ENCODE data around the gene FBXO38. TPM values are rescaled to one million over a fixed set of nuclear protein-coding genes. Genes with fewer than 3 reads are reported as not detected.
A peak's percentile ranks its signal among the peaks of the same experiment; 100 is the strongest.

FBXO38 gene
- 69.8 and 80.7 TPM in 2 replicates for total RNA-seq

GRCh38 chr5:148383564-148384379 is at the start of gene FBXO38:
FBXO38 (plus strand) TSS chr5:148383958; CDS start chr5:148394777, 10,819 bp downstream.
- Histone ChIP-seq H3K9me3 (ENCODE audit: low read depth, low read length) (no peaks in the 10 kb centered on the region), H3K4me1 (ENCODE audit: insufficient read depth, low read length) (peaks cover 26% of the 10 kb centered on the region), H3K4me3 (ENCODE audit: insufficient read depth, low read length) (peak within 1 kb of the TSS; percentile 88), H2AFZ (ENCODE audit: low read length) (peak within 1 kb of the TSS; percentile 98), H3K4me2 (ENCODE audit: insufficient read depth, low read length) (peak within 1 kb of the TSS; percentile 94), H3K36me3 (ENCODE audit: insufficient read depth, low read length) (no peaks in the 10 kb centered on the region), H3K27ac (ENCODE audit: low read depth, low read length) (peak within 1 kb of the TSS; percentile 85), H3K27me3 (ENCODE audit: insufficient read depth, low read length) (no peaks in the 10 kb centered on the region), H4K20me1 (ENCODE audit: insufficient read depth, low read length) (peaks cover 12% of the 10 kb centered on the region), H3K79me2 (ENCODE audit: insufficient read depth, low read length) (peaks cover 50% of the 10 kb centered on the region)
- TF ChIP-seq CTCF (IDR thresholded peaks at IDR 0.05; ENCODE audit: extremely low read depth, low read depth, low read length) = no peak
- DNase-seq (ENCODE audit: insufficient read length, low spot score, missing footprints) = peak; percentile 94

- H3K27ac ChIP-seq (ENCODE audit: low read depth, low read length) = no peak within 1 kb of the TSS
- H4K20me1 ChIP-seq (ENCODE audit: insufficient read depth, low read length) = no peaks in the 10 kb centered on the region
- H3K36me3 ChIP-seq (ENCODE audit: insufficient read depth, low read length) = no peaks in the 10 kb centered on the region
- no peak for DNase-seq (ENCODE audit: insufficient read length, low spot score, missing footprints)
- no peaks in the 10 kb centered on the region for H3K4me1 ChIP-seq (ENCODE audit: insufficient read depth, low read length)
- TF ChIP-seq CTCF (IDR thresholded peaks at IDR 0.05; ENCODE audit: extremely low read depth, low read depth, low read length) = no peak
- no peak within 1 kb of the TSS for H3K4me3 ChIP-seq (ENCODE audit: insufficient read depth, low read length)
- H3K9me3 ChIP-seq (ENCODE audit: low read depth, low read length) = no peaks in the 10 kb centered on the region
- H2AFZ ChIP-seq (ENCODE audit: low read length) = no peak within 1 kb of the TSS
- H3K27me3 ChIP-seq (ENCODE audit: insufficient read depth, low read length) = no peaks in the 10 kb centered on the region
- H3K4me2 ChIP-seq (ENCODE audit: insufficient read depth, low read length) = no peak within 1 kb of the TSS
- no peaks in the 10 kb centered on the region for H3K79me2 ChIP-seq (ENCODE audit: insufficient read depth, low read length)
Measured at GRCh38 chr5:148335259-148335658, 48.5 kb upstream of the FBXO38 start, which contains the start of gene SPINK9. SPINK9 (plus strand) TSS chr5:148335559; CDS start chr5:148335614, 55 bp downstream.

- Histone ChIP-seq H3K4me3 (ENCODE audit: insufficient read depth, low read length) (no peak overlapping the region), H3K9me3 (ENCODE audit: low read depth, low read length) (no peaks in the 10 kb centered on the region), H2AFZ (ENCODE audit: low read length) (no peak overlapping the region), H3K27me3 (ENCODE audit: insufficient read depth, low read length) (no peaks in the 10 kb centered on the region), H4K20me1 (ENCODE audit: insufficient read depth, low read length) (no peaks in the 10 kb centered on the region), H3K27ac (ENCODE audit: low read depth, low read length) (no peak overlapping the region), H3K79me2 (ENCODE audit: insufficient read depth, low read length) (no peaks in the 10 kb centered on the region), H3K4me1 (ENCODE audit: insufficient read depth, low read length) (no peaks in the 10 kb centered on the region), H3K4me2 (ENCODE audit: insufficient read depth, low read length) (no peak overlapping the region), H3K36me3 (ENCODE audit: insufficient read depth, low read length) (no peaks in the 10 kb centered on the region)
- no peak for DNase-seq (ENCODE audit: insufficient read length, low spot score, missing footprints)
- TF ChIP-seq CTCF (IDR thresholded peaks at IDR 0.05; ENCODE audit: extremely low read depth, low read depth, low read length) = no peak
Measured at GRCh38 chr5:148336704-148337435, 46.9 kb upstream of the FBXO38 start.
